TTC549 (cell line): ENCODE results near the gene NDUFV2.
A peak's percentile ranks its signal among the peaks of the same experiment; 100 is the strongest.
"Not testable (repeated sequence)": the region's sequence is repeated elsewhere in the genome, so short reads cannot be mapped to it uniquely, and the experiment has no call there.

ENCODE experiments used
- FAIRE-seq: peaks from 2 replicates; lab custom pipeline; 2012; peaks lifted over from hg19 to GRCh38; lab: Jason Lieb, UNC

Gene NDUFV2

DNA sequence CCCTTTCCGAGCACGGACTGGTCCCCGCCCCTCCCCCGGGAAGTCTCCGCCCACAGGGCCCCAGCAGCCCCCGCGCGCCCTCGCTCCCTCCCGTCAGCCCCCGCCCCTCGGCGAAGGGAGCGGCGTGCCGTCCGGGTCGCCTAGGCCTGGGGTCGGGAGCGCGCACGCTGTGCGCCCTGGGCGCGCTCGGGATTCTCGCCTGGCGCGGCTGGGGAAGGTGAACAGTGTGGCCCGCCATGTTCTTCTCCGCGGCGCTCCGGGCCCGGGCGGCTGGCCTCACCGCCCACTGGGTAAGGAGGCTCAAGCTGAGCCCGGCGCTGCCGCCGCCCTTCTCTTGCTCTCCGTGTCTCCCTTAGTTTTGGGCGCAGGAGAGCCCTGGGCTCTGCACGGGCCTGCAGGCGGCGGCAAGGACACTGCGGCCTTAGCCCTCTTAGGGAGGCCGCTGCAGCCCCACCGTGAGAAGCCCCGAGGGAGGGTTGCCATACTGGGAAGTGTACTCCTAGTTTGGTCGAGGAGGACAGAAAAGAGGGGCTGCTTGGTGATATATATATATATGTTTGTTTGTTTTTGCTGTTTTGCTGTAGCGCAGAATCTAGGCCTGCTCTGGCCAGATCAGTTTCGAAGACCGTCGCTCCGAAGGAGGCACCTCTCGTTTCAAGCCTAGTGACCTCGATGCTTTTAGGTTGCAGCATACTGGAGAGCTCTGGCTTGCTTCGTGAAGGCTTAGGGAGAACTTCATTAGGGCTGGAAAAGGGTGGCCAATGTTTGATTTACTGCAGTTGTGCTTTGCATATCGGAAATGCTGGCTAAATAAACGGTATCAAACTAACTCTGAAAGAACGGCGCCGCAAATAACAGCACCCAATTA lies at the start of gene NDUFV2:
Gene NDUFV2 (plus strand): TSS at position 192 of the 868 bp plus-strand sequence. CDS start 45 bp downstream, at position 237.
- FAIRE-seq, result no peak

DNA sequence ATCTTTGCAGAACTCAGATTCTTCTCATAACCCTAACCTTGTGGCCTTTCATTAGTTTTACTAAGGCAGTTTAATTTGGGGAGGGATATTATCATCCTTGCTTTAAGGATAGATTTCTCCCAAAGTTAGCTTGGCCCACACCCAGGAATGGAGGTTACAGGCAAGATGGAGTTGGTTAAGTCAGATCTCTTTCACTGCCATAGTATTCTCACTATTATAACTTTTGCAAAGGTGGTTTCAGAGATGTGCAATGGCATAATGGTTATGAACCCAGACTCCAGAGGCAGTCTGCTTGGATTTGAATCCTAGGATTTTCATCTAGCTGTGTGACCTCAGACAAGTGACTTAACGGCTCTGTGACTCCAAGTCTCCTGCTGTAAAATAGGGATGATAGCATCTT lies 48.7 kb upstream of the NDUFV2 start:
- no peak for FAIRE-seq

- peak; percentile 45 for FAIRE-seq
Measured at GRCh38 chr18:9055185-9055584, 47.3 kb upstream of the NDUFV2 start.

- no peak for FAIRE-seq
Measured at GRCh38 chr18:9055626-9056025, 46.9 kb upstream of the NDUFV2 start.

DNA sequence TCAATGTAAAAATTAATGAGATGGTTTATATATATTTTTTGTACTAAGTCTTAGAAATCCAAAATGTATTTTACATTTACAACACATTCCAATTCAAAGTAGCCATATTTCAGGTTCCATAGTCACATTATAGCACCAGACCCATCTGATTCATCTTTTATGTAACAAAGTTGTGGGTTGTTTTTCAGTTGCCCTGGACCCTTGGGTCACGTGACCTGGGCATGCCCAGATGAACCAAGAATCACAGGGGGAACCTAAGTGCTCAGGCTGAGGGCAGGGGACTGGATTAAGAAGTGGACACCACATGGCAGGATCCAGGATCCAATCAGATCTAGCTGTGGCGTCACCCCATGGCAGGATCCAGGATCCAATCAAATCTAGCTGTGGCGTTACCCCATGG lies 44.9 kb upstream of the NDUFV2 start:
- FAIRE-seq, result no peak

DNA sequence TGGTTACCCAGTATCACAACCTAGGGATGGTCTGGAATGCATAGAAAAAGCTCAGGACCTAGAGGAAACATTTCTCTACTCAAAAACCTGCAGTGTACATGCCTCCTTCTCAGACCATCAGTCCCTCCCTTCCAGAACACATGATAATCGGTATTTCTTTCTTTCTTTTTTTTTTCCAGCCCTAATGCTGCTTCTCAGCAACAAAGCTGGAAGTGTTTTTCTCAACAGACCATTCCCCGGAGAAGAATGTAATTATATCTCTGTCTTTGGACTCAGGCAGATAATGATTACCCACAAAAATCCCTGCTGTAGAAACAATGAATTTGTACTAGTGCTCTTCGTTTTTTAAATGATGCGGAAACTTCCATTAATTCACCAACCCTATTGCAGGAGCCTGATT lies 44.1 kb upstream of the NDUFV2 start:
- no peak for FAIRE-seq

DNA sequence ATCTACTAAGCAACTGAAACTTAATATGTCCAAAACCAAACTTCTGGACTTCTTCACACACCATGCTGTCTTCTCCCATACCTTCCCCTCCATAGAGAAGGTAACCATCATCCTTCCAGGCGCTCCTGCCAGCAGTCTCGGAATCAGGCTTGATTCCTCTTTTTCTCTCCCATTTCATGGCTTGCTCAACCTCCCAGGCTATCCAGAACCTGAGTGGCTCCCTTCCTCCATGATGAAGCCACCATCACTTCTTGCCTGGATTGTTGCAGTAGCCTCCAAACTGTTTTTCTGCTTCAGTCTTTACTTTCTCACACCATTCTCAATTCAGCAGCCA lies 40.1 kb upstream of the NDUFV2 start:
- no peak for FAIRE-seq

DNA sequence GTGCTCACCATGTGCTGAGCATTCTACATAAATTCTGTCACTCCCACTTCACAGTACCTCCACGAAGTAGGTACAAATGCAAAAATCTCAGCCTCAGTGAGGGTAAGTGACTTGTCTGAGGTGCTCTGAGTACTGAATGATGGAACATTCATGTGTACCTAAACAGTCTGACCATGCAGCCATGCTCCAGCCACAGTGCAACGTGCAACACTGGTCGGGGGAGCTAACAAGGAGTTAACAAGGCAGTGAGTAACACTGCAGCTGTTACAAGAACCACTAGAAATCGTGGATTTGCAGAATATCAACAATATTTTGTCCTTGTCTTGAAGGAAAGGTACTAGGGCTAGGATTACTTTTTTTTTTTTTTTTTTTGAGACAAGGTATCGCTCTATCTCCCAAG lies 36.6 kb upstream of the NDUFV2 start:
- FAIRE-seq, result no peak

DNA sequence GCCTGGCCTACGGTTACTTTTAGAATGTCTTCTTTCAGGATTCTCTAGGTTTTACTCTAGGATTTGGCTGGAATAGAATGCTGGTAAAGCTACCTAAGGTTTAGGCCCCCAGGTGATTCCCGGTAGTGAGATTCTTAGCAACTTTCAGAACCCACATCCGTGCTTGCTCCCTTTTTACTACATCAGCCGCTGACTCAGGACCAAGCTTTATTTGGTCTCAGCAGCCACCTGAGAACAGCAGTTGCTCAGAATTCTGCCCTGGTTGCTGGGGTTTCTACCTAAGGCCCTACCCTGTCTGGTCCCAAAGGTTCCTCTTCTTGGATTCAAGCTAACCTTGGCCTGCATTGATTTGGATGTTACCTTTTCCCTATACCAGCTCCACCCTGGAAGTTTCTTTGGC lies 36.1 kb upstream of the NDUFV2 start:
- FAIRE-seq, result no peak

DNA sequence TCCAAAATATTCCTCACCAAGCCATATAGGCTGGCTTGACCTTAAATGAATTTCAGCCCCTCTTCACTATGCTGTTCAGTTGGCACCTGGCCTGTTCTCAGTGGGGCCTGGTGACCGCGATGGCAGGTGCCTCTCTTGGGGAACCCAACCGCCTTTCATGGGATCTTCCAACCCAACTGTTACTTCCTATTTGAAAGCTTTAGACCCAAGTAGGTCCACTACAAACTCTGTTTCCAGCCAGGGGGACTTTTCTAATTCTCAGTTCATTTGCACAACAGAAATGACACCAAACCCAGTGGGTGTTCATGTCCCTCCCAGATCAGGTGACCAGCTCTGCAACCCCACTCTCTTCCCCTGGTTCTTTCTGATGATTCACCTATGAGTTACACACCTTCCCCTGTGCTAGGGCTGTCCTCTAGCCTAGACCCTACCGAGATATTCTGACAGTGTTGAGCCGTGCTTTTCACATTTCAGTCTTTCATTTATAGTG lies 35.6 kb upstream of the NDUFV2 start:
- FAIRE-seq, result no peak

DNA sequence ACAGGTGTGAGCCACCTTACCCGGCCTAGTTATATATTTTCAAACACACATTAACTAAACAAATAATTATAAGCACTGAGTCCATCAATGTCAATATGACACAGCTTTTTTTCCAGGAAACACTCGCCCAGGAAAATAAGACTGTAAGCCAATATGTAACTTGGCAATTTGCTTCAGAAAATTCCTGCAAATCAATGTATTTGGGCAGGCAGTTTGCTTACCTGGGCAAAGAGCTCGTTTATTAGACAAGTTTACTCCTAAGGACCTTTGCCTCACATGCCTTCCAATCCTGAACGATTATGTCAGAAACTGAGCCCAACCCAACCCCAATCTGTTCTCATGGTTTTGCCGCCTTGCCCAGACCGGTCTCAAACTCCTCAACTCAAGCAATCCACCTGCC lies 34.7 kb upstream of the NDUFV2 start:
- FAIRE-seq, result no peak

GRCh38 chr18:9068346-9068745 lies 34.2 kb upstream of the NDUFV2 start:
- FAIRE-seq, result no peak

DNA sequence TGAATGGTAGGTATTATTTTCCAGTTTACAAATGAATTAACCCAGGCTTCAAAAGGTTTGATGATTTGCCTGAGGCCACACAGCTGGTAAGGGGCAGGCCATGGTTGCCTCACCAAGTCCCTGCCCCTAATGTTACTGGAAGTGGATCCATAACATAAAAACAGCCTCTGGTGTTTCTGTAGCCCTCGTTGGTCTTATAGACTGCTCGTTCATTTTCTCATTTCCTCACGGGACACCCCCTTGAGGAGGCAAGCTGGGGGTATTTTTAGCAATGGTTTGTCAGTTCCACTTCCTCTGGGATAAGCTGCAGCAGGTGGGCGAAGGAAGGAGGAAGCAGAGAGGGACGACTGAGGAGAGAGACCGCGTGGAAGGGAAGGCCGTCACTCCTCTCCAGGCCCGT lies 32.9 kb upstream of the NDUFV2 start:
- FAIRE-seq, result no peak

DNA sequence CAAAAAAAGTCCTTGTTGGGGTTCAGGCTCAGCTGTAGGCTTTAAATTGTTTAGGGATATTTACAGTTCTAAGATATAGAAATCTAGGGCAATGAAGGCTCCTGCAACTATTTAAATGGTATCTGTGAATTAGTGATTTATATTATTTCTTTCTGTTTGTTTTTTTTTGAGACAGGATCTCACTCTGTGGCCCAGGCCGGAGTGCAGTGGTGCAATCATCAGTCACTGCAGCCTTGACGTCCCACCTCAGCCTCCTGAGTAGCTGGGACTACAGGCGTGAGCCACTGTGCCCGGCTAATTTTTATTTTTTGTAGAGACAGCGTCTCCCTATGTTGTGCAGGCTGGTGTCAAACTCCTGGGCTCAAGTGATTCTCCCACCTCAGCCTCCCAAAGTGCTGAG lies 32.3 kb upstream of the NDUFV2 start:
- FAIRE-seq, result no peak

- no peak for FAIRE-seq
Measured at GRCh38 chr18:9079818-9080528, 22.5 kb upstream of the NDUFV2 start.

DNA sequence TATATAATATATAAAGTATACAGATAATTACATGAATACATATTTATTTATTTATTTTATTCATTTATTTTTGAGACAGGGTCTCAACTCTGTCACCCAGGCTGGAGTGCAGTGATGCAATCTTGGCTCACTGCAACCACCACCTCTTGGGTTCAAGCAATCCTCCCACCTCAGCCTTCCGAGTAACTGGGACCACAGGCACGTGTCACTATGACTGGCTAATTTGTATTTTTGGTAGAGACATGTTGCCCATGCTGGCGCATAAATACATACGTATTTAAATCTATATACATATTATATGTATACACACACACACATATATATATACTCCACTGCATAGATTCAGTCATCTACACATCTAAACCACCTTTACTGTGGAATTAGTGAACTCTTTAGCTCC lies 20.6 kb upstream of the NDUFV2 start:
- FAIRE-seq, result no peak

DNA sequence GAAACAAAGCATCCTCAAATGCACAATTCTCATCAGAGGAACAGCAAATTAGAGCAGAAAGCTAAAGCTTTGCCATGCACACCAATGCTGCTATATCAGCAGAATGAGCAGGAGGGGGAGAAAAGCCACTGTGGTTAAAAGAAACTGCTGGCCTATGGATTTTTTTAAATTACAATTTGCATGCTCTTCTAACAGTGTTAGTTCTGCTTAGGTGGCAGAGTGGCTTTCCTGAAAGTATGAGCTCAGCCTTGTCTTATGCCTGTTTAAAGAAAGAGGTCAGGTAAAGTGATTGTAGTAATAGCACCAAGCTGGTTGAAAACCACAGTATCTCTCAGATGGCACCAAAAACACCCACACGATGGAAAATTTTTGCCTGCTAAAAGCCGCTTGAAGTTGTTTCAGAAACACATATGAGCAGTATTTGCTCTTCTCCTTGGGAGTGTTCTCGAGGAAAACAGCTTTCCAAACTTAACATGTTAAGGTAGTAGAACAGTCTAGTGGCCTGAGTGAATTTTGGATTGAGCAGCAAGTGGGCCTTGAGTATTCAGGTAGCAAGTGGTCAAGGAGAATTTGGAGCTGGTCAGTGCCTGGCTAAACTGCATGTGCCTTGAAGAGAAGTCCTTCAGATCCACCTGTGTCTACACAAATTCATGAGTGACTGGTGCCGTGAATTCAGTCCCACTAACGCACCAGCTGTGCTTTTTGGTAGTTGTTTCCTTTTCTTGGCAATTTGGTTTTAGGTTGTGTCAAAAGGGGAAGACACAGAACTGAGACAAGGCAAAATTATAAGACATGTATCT lies 19.6 kb upstream of the NDUFV2 start:
- FAIRE-seq, result no peak

DNA sequence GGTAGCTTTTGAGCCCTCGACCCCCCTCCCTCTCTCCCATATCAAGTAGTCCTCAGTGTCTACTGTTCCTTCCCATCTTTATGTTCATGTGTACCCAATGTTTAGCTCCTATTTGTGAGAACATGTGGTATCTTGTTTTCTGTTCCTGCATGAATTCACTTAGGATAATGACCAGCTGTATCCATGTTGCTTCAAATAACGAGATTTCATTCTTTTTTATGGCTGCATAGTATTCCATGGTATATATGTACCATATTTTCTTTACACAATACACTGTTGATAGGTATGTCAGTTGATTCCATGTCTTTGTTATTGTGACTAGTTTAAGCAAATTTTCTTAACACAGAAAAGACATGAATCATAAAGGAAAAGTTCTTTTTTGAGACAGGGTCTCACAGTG lies 16.5 kb upstream of the NDUFV2 start:
- no peak for FAIRE-seq

- FAIRE-seq, result no peak
Measured at GRCh38 chr18:9086624-9087023, 15.9 kb upstream of the NDUFV2 start.

DNA sequence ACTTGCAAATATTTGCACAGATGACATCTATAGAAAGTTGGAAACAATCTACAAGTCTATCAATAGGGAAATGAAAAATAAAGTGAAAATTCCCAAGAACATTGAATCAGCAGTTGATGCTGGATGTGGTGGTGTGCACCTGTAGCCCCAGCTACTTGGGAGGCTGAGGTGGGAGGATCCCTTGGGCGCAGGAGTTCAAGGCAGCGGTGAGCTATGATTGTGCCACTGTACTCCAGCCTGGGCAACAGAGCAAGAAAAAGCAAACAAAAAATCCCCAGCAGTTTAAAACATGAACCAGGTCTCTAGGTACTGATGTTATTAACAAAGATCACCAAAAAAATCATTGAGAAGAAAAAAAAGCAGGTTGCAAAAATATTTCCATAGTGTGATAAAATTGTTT lies 15.4 kb upstream of the NDUFV2 start:
- no peak for FAIRE-seq

GRCh38 chr18:9088252-9088651 lies 14.2 kb upstream of the NDUFV2 start:
- no peak for FAIRE-seq

GRCh38 chr18:9088727-9089126 lies 13.8 kb upstream of the NDUFV2 start:
- FAIRE-seq, result not testable (repeated sequence)

- FAIRE-seq, result no peak
Measured at GRCh38 chr18:9090578-9090977, 11.9 kb upstream of the NDUFV2 start.
